Stimulated activated CD4-positive, alpha-beta T cell treated with anti-CD3 and anti-CD28 coated beads, TNF-alpha, amount 100 ng/mL, for 24 hours (primary cell): ENCODE data around the gene CD79A.
"Not testable (repeated sequence)": the region's sequence is repeated elsewhere in the genome, so short reads cannot be mapped to it uniquely, and the experiment has no call there.

Source experiments
- DNase-seq, 3 experiments: peaks; one replicate each; pipeline ENCODE4 v3.0.0-alpha.2; 2020; ENCODE audit warnings: low read depth in 3 of 3

Gene CD79A

GRCh38 chr19:41905273-41906002 lies 28.4 kb downstream of the CD79A start:
- DNase-seq = no peak

GRCh38 chr19:41906271-41906670 lies 29.2 kb downstream of the CD79A start:
- no peak for DNase-seq

GRCh38 chr19:41906916-41907680 lies 30.0 kb downstream of the CD79A start:
- no peak for DNase-seq

DNA sequence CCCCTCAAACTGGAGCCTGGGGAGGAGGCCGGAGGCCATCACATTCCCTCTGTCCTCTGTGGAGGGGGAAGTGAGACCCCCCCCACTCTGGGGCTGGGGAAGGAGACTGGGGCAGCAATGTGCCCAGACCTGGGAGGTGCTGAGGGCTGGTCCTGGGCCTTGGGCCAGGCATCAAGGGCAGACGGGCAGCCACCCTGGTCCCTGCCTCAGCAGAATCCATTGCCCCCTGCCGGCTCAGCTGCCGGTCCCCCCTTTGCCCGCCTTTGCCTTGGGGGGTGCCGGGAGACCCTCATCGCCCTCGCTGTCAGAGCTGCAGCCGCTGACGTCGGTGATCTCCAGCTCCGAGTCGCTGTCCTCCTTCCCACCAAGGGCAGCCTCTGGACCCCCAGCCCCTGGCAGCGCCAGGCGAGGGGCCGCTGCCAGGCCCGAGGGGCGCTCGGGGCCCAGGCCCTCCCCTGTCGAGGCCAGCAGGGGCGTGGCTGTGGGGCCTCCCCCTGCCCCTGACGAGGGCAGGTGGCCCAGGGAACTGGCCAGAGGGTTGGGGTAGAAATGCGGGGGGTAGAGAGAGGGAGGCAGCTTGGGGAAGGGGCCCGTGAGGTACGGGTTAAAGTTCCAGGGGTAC lies 31.0 kb downstream of the CD79A start:
- no peak for DNase-seq

- no peak for DNase-seq
Measured at GRCh38 chr19:41908724-41909464, 31.8 kb downstream of the CD79A start.

DNA sequence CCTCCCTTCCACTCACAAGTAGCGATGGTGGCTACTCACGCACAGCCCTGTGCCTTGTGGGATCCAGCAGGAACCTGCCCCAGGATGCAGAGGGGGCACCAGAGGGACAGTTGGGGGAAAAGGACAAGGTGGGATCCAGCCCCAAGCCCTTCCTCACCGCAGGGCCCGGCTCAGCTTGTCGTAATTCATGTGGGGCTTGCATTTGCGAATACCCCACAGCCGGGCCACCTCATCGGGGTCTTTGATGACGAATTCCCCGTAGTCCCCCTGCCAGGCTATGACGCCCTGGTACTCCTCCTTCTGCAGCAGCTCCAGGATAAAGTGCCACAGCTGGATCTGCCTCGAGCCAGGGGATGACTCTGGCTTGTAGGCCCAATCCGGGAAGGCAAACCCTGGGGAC lies 32.6 kb downstream of the CD79A start:
- DNase-seq = no peak

- DNase-seq = no peak
Measured at GRCh38 chr19:41910240-41910991, 33.3 kb downstream of the CD79A start.

DNA sequence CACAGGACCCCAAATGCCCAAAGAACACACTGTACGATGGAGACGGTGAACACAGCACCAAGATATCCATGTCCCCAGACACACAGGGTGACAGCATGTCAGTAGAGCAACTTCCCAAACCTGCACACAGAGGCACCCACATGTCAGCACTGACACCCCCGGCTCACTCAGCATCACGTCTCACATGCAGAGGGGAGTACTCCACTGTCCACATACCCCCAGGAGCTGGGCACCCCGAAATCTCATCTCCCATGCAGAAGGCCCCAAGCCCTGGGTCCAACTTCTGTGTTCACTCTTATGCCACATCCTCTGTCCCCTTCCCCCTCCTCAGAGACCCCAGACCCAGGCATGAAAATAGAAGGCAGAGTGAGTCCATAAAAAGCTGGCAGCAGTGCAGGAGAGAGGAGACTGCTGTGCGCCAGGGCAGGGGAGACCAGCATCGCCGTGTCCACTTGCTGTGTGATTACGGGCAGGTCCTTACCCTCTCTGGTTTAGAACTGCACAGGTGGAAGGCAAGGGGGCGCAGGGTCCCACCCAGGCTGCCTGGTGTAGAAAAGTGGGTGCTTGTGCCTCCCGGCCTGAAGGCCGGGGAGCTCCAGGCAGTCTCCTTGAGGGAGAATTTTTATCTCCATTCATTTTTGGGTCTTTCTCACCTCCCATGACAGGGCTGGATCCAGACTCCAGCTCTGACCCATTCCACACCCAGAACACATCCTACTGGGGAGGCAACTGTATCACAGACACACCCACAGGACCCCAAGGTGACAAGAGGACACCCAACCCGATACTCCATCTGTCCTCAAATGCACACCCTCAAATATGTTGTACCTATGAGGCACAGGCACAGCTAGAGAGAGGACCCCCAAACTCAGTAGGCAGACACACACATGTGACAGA lies 34.2 kb downstream of the CD79A start:
- DNase-seq = no peak

DNA sequence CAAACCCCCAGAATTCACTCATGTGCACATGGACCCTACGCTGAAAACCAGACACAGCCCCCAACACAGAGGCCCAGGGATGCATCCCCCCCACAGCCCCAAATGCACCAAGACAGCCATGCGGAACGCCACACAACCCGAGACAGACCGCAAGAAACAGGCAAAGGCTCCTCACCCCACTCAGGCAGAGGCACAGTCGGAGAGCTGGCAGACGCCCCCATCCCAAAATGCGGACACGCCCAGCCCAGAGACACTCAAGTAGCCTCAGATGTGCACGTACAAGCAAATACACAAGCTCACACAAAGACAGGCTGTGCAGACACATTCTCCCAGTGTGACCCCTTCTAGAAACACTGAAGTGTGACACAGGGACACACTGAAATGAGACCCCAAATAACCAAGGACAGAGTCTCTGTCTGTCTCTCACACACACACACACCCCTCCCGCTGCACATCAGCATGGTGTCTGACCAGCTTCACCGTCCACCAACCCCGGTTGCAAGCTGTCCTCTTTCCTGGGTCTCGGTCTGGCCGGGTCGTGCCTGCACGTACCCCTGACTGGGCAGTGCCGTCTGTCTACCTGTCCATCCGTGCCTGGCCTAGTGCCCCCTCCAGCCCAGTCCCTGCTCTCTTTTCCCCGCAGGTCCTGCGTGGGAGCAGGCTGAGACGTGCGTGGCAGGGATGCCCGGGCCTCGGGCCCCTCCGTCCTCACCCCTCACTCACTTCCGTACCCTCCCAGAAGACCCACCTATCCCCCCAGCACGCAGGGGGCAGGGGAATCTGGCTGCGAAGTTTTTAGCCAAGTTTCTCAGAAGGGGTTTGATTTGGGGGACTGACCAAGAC lies 35.0 kb downstream of the CD79A start:
- DNase-seq = no peak

DNA sequence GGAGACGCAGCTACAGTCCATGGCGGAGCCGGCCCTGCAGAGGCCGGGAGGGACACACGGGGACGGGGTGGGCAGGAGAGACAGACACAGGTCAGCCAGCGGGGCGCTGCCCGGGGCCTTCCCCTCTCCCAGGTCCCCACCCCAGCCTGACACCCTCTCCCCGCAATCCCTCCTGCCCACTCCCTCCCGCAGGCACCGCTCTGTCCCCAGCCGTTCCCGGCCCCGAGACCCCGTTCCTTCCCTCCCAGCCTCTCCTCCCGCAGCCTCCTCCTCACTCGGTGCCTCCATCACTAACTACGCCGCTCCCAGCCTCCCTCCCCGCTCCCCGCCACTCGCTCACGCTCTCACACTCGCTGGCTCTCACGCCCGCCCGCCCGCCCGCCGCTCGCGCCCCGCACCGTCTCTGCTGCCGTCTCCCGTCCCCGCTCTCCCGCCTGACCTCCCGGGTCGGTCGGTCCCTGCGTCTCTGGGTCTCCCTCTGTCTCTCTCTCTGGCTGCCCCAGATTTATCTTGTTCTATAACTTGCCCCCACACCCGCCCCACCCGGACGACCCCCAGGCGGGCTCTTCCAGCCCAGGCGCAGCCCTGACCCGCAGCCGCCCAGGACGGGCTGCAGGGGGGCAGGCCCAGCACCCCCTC lies 35.9 kb downstream of the CD79A start:
- no peak for DNase-seq

DNA sequence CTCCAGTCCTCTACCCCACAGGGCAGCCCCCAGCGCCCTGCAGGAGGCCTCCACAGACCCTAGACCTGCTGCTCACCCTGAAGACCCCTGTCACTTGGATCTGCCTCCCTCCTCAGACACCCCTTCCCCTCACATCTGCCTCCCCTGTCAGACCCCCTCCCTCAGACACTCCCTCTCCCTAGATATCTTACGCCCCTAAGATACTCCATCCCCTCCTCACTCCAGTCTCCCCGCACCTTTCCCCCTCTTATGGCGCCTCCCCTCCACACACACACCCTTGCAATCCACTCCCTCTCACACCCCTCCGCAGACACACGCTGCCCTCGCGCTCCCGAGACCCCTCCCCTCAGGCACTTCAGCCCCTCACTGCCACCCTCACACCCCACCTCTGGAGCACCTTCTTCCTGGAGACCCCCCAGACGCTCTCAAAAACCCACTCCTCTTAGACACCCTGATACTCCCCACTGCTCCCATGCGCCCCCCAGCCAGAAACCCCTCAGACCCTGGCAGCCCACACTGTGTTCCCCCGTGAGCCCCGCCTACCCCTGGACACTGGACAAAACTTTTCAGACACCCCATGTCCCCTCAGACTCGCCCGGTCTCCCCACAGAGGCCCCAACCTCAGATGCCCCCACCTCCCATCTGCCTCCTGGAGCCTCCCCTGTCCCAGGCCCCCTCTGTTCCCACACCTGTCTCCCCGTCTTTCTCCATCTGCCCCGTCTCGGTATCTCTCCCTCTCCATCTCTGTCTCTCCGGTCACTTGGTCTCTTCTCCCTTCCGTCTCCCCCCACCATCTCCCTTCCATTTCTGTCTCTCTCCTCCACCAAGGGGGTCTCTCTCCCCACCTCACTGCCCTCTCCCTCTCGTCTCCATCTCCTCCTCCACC lies 36.7 kb downstream of the CD79A start:
- DNase-seq = no peak

- DNase-seq = not testable (repeated sequence)
Measured at GRCh38 chr19:41914424-41914834, 37.4 kb downstream of the CD79A start.

GRCh38 chr19:41915021-41915775 lies 38.1 kb downstream of the CD79A start:
- DNase-seq = no peak

DNA sequence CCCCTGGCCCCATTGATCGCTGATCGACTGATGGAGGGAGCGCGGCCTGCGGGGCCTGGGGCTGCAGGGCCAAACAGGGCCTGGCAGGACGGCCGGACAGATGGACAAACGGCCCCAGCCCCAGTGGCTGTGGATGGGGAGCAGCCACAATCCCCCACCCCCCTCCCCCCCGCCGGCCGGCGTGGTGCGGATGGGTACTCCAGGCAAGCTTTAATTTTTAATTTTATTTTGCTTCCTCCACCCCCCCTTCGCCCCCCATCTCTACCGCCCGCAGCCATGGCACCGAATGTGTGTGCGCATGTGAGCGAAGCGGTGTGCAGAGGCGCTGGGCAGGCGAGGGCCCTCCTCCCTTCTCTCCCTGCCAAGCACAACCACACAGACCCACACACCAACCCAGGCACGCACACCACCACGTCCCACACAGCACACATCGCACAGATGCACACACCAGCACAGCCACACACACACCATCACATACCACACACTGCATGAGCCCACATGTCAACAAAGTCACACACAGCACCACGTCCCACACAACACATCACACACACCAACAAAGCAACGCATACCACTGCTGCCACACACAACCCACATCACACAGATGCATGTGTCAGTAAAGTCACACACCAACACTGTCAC lies 38.8 kb downstream of the CD79A start:
- no peak for DNase-seq

DNA sequence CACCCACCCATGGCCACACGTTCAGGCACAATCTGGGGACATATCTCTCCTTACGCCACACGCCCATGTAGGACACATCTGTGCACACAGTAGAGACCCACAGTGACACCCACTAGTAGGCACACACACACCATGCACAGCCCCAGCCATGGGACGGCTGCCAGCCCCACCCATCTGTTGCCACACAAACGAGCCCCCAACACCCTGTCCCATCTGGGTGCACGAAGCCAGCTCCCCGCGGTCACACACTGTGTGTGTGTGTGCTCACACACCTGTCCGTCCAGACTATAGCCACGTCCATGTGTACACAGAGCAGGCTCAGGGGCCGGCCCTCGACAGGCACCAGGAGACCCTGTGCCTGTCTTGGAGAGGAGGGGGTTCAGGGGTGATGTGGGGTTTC lies 40.6 kb downstream of the CD79A start:
- DNase-seq = no peak

GRCh38 chr19:41918095-41918494 lies 41.0 kb downstream of the CD79A start:
- no peak for DNase-seq
